GM12874 (cell line): Measurements from ENCODE around the gene PLD6.

Source experiments
- CTCF ChIP-seq: IDR thresholded peaks from 2 replicates; pipeline ENCODE4 v1.5.1; 2011; ENCODE audit warnings: low read depth, mild to moderate bottlenecking, control low read depth, low read length, moderate library complexity; ENCODE audit not compliant: insufficient read depth

The PLD6 gene

DNA sequence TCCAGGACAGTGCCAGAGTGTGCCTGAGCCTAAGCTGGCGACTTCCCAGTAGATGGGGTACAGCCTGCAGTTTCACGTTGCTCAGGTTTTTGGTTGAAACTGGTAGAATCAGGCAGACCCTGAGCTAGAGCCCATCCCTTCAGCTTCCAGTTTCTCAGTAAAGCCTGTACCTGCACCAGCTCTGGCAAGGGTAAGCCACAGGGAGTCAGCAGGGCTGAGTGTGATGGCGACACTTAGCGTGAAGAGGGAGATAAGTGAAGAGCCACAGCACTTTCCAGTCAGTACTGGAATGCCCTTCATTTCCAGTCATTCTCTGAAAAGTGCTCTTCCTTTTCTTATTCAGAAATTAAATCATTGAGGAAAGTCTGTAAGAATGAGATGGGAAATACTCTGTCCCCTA is 22.4 kb downstream of the PLD6 start:
- no peak for TF ChIP-seq CTCF

DNA sequence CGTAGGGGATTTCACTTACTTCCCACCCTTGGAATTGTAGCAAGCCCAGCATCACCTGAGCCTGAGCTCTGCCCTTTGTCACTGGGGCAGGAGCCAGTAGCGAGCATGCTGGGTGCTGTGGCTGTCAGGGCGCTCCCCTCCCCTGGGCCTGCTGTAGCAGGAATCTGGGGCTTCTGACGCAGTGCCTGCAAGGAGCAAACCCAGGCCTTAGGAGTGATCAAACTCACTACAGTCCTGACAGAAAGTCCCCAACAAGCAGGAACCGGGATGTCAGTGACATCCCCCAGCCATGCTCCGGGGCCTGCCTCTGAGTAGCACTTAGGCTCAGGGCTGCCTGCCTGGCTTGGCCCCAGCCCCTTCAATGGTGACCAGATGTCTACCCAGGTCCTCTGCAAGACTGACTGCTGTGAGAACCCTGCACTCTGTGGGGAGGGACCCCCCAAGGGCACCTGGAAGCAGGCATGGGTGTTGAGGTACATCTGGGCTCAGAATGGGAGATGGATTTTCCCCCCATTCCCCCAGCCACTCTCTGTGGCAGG is 23.5 kb downstream of the PLD6 start:
- TF ChIP-seq CTCF: no peak

GRCh38 chr17:17181666-17182597 is 24.2 kb downstream of the PLD6 start:
- TF ChIP-seq CTCF: no peak

DNA sequence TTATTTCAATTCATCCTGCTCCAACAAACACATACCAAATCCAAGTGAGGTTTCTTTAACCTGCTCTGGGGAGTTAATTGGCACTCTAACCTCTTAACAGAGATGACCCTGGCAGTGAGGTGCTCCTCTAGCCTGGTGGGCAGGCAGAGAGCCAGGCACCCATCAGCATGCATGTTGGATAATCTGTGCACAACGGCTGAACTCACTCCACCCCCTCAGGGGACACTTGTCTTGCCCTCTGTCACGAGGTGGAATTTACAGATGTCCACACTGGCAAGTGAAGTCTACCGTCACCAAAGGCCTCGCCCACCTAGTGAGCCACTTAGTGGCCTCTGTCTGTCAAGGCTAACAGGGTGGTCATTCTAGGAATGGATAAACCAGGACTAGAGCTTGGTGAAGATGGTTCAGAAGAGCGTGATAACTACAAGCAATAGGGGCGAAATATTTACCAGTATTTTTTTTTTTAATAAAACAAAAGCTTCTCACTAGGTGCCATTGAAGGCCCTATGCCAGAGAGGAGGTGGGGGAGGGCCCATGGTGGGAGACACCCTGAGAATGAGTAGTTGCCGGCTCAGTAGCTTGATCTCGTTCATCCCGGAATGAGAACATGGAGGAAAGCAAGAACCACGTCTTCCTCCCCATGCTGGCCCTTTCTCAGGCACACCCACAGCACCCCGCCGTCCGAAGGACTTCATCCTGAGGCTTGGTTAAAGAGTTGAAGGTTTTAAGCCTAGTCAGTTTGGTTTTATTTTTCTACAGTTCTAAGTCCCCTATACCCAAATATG is 25.2 kb downstream of the PLD6 start:
- no peak for TF ChIP-seq CTCF

DNA sequence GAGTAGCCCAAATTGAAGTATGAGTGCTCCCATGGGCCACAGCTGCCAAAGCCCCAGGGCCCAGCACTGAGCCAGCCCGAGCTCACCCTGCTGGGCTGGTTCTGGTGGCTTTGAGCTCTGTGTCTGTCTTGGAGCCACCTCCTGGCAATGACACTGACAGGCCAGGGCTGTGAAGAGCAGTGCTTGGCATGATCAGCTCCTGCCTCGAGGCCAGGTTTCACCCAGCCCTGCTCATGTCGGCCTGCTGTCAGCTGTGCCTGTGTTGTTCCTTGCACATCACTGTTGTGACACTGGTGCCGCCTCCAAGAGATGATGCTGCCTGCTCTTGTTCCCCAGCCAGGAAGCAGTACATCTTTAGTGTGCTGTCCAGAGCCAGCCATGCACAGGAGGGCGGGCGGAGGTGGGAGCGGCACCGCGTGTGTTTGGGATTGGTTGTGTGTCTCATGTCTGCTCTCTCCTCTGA is 26.0 kb downstream of the PLD6 start:
- no peak for TF ChIP-seq CTCF

DNA sequence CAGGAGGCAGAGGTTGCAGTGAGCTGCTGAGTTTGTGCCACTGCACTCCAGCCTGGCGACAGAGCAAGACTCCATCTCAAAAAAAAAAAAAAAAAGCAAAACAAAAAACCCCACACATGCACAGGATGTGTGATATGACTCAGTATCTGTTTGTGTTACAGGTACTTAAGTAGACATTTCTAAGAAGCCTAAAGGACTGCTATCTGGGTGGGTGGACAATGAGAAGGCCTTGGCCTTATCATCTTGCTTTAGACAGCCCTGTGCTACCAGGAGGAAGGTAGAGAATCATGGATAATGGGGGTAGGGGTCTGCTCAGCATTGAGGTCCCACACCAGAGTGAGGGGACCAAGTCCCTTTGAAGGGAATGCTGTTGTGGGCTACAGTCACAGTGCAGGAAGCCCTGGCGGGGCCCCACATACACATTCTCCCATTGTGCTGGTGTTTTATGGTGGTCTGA is 26.7 kb downstream of the PLD6 start:
- TF ChIP-seq CTCF: no peak

DNA sequence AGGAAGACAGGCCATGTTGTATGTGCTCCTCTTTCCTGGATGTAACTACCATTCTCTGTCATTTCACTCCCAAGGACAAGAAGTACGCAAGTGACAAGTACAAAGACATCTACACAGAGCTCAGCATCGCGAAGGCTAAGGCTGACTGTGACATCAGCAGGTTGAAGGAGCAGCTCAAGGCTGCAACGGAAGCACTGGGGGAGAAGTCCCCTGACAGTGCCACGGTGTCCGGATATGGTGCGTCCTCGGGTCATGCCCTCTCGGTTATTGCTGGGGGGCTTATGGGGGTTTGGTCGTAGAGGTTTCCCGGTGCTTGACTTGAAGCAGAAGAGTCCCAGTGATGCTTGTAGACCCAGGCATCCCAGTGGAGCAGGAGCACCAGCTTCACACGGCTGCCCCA is 29.0 kb downstream of the PLD6 start:
- TF ChIP-seq CTCF: no peak
